H1 (cell line): Measurements from ENCODE around the gene MYLK. TPM values are rescaled to one million over a fixed set of nuclear protein-coding genes. Genes with fewer than 3 reads are reported as not detected.

ENCODE experiments used
- CTCF ChIA-PET: fragments of 300-600 bp; sonication (Branson Sonifier 250); formaldehyde crosslinking; loops from one replicate; lab custom pipeline; 2021; ENCODE audit not compliant: partially characterized antibody; lab: Charles Lee
- POLR2A ChIA-PET: fragments of 300-600 bp; sonication (Branson Sonifier 250); formaldehyde crosslinking; loops from one replicate; lab custom pipeline; 2021; ENCODE audit warnings: inconsistent platforms; ENCODE audit not compliant: partially characterized antibody; lab: Charles Lee
- DNase-seq, 2 experiments: peaks; one replicate each; pipeline versions ENCODE4 v3.0.0 to v3.0.0-alpha.2; 2010 to 2022; ENCODE audit warnings: low spot score in 2 of 2, low read depth in 1 of 2, mixed read lengths in 1 of 2
- FAIRE-seq: peaks from 2 replicates; lab custom pipeline; 2011; peaks lifted over from hg19 to GRCh38; lab: Jason Lieb, UNC
- H2AFZ ChIP-seq: 2 replicates; pipeline ENCODE4 v1.8.1; 2012; ENCODE audit warnings: low read length, inconsistent platforms
- H2AK5ac ChIP-seq: 2 replicates; pipeline ENCODE4 v1.6.1; 2013; ENCODE audit warnings: low read depth, low read length
- H2BK120ac ChIP-seq: replicated peaks from 2 replicates; pipeline ENCODE3; 2013; ENCODE audit warnings: low read depth, low read length, inconsistent platforms
- H2BK12ac ChIP-seq: 2 replicates; pipeline ENCODE4 v1.6.1; 2013; ENCODE audit warnings: low read depth, low read length
- H2BK15ac ChIP-seq: 2 replicates; pipeline ENCODE4 v1.6.1; 2013; ENCODE audit warnings: low read length
- H2BK20ac ChIP-seq: 2 replicates; pipeline ENCODE4 v1.6.1; 2013; ENCODE audit warnings: low read length
- H2BK5ac ChIP-seq: 2 replicates; pipeline ENCODE4 v1.6.1; 2013; ENCODE audit warnings: low read depth, low read length
- H3K14ac ChIP-seq: 2 replicates; pipeline ENCODE4 v1.6.1; 2013; ENCODE audit warnings: inconsistent platforms; ENCODE audit not compliant: insufficient read length
- H3K18ac ChIP-seq: 2 replicates; pipeline ENCODE4 v1.6.1; 2013; ENCODE audit warnings: low read length; ENCODE audit errors: extremely low read depth
- H3K23ac ChIP-seq: 2 replicates; pipeline ENCODE4 v1.6.1; 2013; ENCODE audit warnings: inconsistent platforms; ENCODE audit not compliant: insufficient read length
- H3K23me2 ChIP-seq: 2 replicates; pipeline ENCODE4 v1.6.1; 2013; ENCODE audit warnings: low read depth, low read length
- H3K27ac ChIP-seq: 2 replicates; pipeline ENCODE4 v1.6.1; 2011; ENCODE audit warnings: low read depth, low read length, inconsistent platforms
- H3K27me3 ChIP-seq, 4 experiments: replicated peaks in 1 of 4; 1 replicate in 1 of 4; 2 replicates in 3 of 4; pipeline versions ENCODE4 v1.6.1 to v1.8.1; 2011 to 2013; ENCODE audit warnings: low read length in 3 of 4, mild to moderate bottlenecking in 3 of 4, inconsistent platforms in 2 of 4, mixed read lengths in 2 of 4, moderate library complexity in 1 of 4; ENCODE audit not compliant: control insufficient read depth in 3 of 4, insufficient read depth in 3 of 4; ENCODE audit errors: extremely low read depth in 1 of 4
- H3K36me3 ChIP-seq, 4 experiments: 2 replicates each; pipeline versions ENCODE4 v1.6.1 to v1.8.1; 2011 to 2013; ENCODE audit warnings: mild to moderate bottlenecking in 4 of 4, low read length in 3 of 4, moderate library complexity in 2 of 4, control low read depth in 1 of 4, inconsistent platforms in 1 of 4; ENCODE audit not compliant: insufficient read depth in 4 of 4, control insufficient read depth in 2 of 4
- H3K4ac ChIP-seq: replicated peaks from 2 replicates; pipeline ENCODE3; 2013; ENCODE audit warnings: low read length, low read depth, mixed read lengths, inconsistent platforms; ENCODE audit not compliant: insufficient read length
- H3K4me1 ChIP-seq, 4 experiments: replicated peaks in 1 of 4; 1 replicate in 1 of 4; 2 replicates in 3 of 4; pipeline versions ENCODE4 v1.6.1 to v1.8.1; 2011 to 2013; ENCODE audit warnings: low read length in 3 of 4, inconsistent platforms in 2 of 4, mixed read lengths in 1 of 4; ENCODE audit not compliant: insufficient read depth in 4 of 4, control insufficient read depth in 3 of 4
- H3K4me2 ChIP-seq, 2 experiments: 2 replicates each; pipeline versions ENCODE4 v1.6.1 to v1.8.1; 2011 to 2013; ENCODE audit warnings: low read depth in 2 of 2, low read length in 2 of 2, control low read depth in 1 of 2, inconsistent platforms in 1 of 2, mild to moderate bottlenecking in 1 of 2; ENCODE audit not compliant: insufficient read depth in 1 of 2
- H3K4me3 ChIP-seq, 4 experiments: fragments of 200-600, 300-600 bp in 1 of 4; sonication (generic), shearing (Covaris generic), sonication (Bioruptor Twin) in 1 of 4; 2 replicates each; pipeline versions ENCODE4 v1.5.1 to v1.8.1; 2011 to 2016; ENCODE audit warnings: low read length in 4 of 4, low read depth in 3 of 4, control low read depth in 2 of 4, inconsistent platforms in 2 of 4, mild to moderate bottlenecking in 2 of 4, mixed read lengths in 1 of 4, moderate library complexity in 1 of 4; ENCODE audit not compliant: insufficient read depth in 2 of 4; ENCODE audit errors: extremely low read depth in 1 of 4
- H3K56ac ChIP-seq: replicated peaks from 2 replicates; pipeline ENCODE3; 2013; ENCODE audit warnings: low read depth, mild to moderate bottlenecking, mixed read lengths, low read length, inconsistent platforms; ENCODE audit not compliant: insufficient read length
- H3K79me1 ChIP-seq: 2 replicates; pipeline ENCODE4 v1.6.1; 2013; ENCODE audit warnings: low read depth, low read length, control low read depth
- H3K79me2 ChIP-seq, 2 experiments: 2 replicates each; pipeline versions ENCODE4 v1.6.1 to v1.8.1; 2012 to 2013; ENCODE audit warnings: low read length in 2 of 2, mild to moderate bottlenecking in 2 of 2, inconsistent platforms in 1 of 2; ENCODE audit not compliant: insufficient read depth in 2 of 2, control insufficient read depth in 1 of 2
- H3K9ac ChIP-seq, 4 experiments: replicated peaks in 1 of 4; 1 replicate in 1 of 4; 2 replicates in 3 of 4; pipeline versions ENCODE4 v1.6.1 to v1.8.1; 2011 to 2013; ENCODE audit warnings: low read depth in 3 of 4, low read length in 3 of 4, control low read depth in 2 of 4, mild to moderate bottlenecking in 2 of 4, moderate library complexity in 2 of 4, inconsistent platforms in 1 of 4; ENCODE audit errors: extremely low read depth in 1 of 4
- H3K9me3 ChIP-seq, 2 experiments: 2 replicates each; pipeline versions ENCODE4 v1.6.1 to v1.8.1; 2012 to 2013; ENCODE audit warnings: mild to moderate bottlenecking in 2 of 2, moderate library complexity in 2 of 2, control low read depth in 1 of 2, inconsistent platforms in 1 of 2, low read depth in 1 of 2, low read length in 1 of 2, mixed read lengths in 1 of 2; ENCODE audit not compliant: insufficient read depth in 2 of 2
- H4K20me1 ChIP-seq, 2 experiments: replicated peaks in 1 of 2; 2 replicates each; pipeline versions ENCODE3 to v1.8.1; 2011 to 2013; ENCODE audit warnings: inconsistent platforms in 2 of 2, low read length in 2 of 2, mild to moderate bottlenecking in 1 of 2; ENCODE audit not compliant: insufficient read depth in 2 of 2, control insufficient read depth in 1 of 2
- H4K5ac ChIP-seq: 2 replicates; pipeline ENCODE4 v1.6.1; 2013; ENCODE audit warnings: low read length, low read depth, mixed read lengths, inconsistent platforms; ENCODE audit not compliant: insufficient read length
- H4K8ac ChIP-seq: 2 replicates; pipeline ENCODE4 v1.8.0; 2013; ENCODE audit warnings: mild to moderate bottlenecking, moderate library complexity, low read length, inconsistent platforms; ENCODE audit not compliant: insufficient read depth; ENCODE audit errors: extremely low read depth
- H4K91ac ChIP-seq: replicated peaks from 2 replicates; pipeline ENCODE3; 2013; ENCODE audit warnings: low read length, mixed read lengths, inconsistent platforms; ENCODE audit not compliant: insufficient read length
- ASH2L ChIP-seq: fragments of 200-600, 300-600 bp; sonication (generic); IDR thresholded peaks from one replicate; pipeline ENCODE4 v1.7.1; 2017; ENCODE audit warnings: low read length
- ATF3 ChIP-seq: IDR thresholded peaks from 2 replicates; pipeline ENCODE4 v1.6.1; 2011; ENCODE audit warnings: low read depth, mild to moderate bottlenecking, low read length; ENCODE audit not compliant: insufficient read depth
- CHD1 ChIP-seq: IDR thresholded peaks from 2 replicates; pipeline ENCODE4 v1.6.1; 2012; ENCODE audit warnings: low read depth, low read length, improper control_type of control experiment
- EP300 ChIP-seq, 2 experiments: IDR thresholded peaks; 1 replicate in 1 of 2; 2 replicates in 1 of 2; pipeline ENCODE4 v1.6.1; 2011 to 2012; ENCODE audit warnings: low read depth in 2 of 2, low read length in 2 of 2, mild to moderate bottlenecking in 2 of 2, borderline replicate concordance in 1 of 2, inconsistent platforms in 1 of 2, moderate library complexity in 1 of 2
- GTF2F1 ChIP-seq: IDR thresholded peaks from 2 replicates; pipeline ENCODE4 v1.6.1; 2012; ENCODE audit warnings: low read depth, low read length, improper control_type of control experiment, borderline replicate concordance
- MAX ChIP-seq: IDR thresholded peaks from 2 replicates; pipeline ENCODE4 v1.6.1; 2012; ENCODE audit warnings: inconsistent platforms
- NANOG ChIP-seq: IDR thresholded peaks from 2 replicates; pipeline ENCODE4 v1.6.1; 2011; ENCODE audit warnings: low read length, low read depth, mild to moderate bottlenecking, inconsistent platforms; ENCODE audit not compliant: insufficient read depth, poor library complexity, severe bottlenecking
- POLR2A ChIP-seq, 2 experiments: IDR thresholded peaks; 1 replicate in 1 of 2; 2 replicates in 1 of 2; pipeline ENCODE4 v1.6.1; 2011; ENCODE audit warnings: low read depth in 2 of 2, low read length in 2 of 2, mild to moderate bottlenecking in 2 of 2; ENCODE audit errors: control extremely low read depth in 1 of 2
- RXRA ChIP-seq: IDR thresholded peaks from 2 replicates; pipeline ENCODE4 v1.6.1; 2011; ENCODE audit warnings: low read depth, mild to moderate bottlenecking, low read length, moderate library complexity; ENCODE audit not compliant: insufficient read depth
- SIN3A ChIP-seq, 2 experiments: IDR thresholded peaks in 1 of 2; conservative IDR thresholded peaks in 1 of 2; 2 replicates each; pipeline ENCODE4 v1.6.1; 2011 to 2012; ENCODE audit warnings: low read length in 2 of 2, improper control_type of control experiment in 1 of 2, low read depth in 1 of 2, mild to moderate bottlenecking in 1 of 2
- SP4 ChIP-seq: IDR thresholded peaks from 2 replicates; pipeline ENCODE4 v1.6.1; 2012; ENCODE audit warnings: low read length, inconsistent platforms
- TAF1 ChIP-seq: IDR thresholded peaks from 2 replicates; pipeline ENCODE4 v1.6.1; 2011; ENCODE audit warnings: mild to moderate bottlenecking, low read depth, low read length
- TEAD4 ChIP-seq: IDR thresholded peaks from 2 replicates; pipeline ENCODE4 v1.6.1; 2012; ENCODE audit warnings: low read depth, low read length, inconsistent platforms, mixed read lengths
- YY1 ChIP-seq: IDR thresholded peaks from 2 replicates; pipeline ENCODE4 v1.6.1; 2011; ENCODE audit warnings: low read depth, mild to moderate bottlenecking, low read length
- WGBS, 2 experiments: shearing (Covaris generic) in 1 of 2; methylation state at CpG; one replicate each; pipeline versions ENCODE4 v1.1.6 to v1.1.7; 2013 to 2015; ENCODE audit warnings: low lambda C conversion rate in 2 of 2, mixed read lengths in 2 of 2, inconsistent platforms in 1 of 2, low coverage in 1 of 2, missing lambda C conversion rate in 1 of 2; ENCODE audit not compliant: insufficient replicate concordance in 2 of 2, insufficient coverage in 1 of 2, insufficient read length in 1 of 2; ENCODE audit errors: extremely low coverage in 1 of 2, missing lambda C conversion rate in 1 of 2; 5-methylcytosine and 5-hydroxymethylcytosine counted together
- polyA plus RNA-seq, 7 experiments: library from polyadenylated mRNA; depleted of rRNA in 3 of 7; stranded (reverse) in 5 of 7; unstranded in 2 of 7; fragments of >200 nt in 5 of 7; fragments of 200-250 nt in 2 of 7; gene quantifications; 1 replicate in 5 of 7; 2 replicates in 1 of 7; 4 replicates in 1 of 7; pipeline versions ENCODE4 v1.2.1 to v1.2.3, GENCODE V29; 2011 to 2013; ENCODE audit warnings: missing spikeins in 2 of 7, mixed read lengths in 2 of 7
- total RNA-seq: library from RNA; stranded (reverse); fragmentation: NEBNext Ultra II Directional; extraction: Animal tissue kit (Norgen Biotek cat#: 25700); gene quantifications from 2 replicates; pipeline ENCODE4 v1.2.1, GENCODE V29; 2021

MYLK gene
- total and polyA plus RNA-seq, 2 of the 8 experiments (the other 6 are each of a cell fraction or from before 2014, with no cell fraction given), result 11.6 to 21.3 TPM

GRCh38 chr3:123782488-123782887 lies 101.6 kb downstream of the MYLK start:
- H3K79me2 ChIP-seq, result no peaks in the 10 kb centered on the region
- no peak overlapping the region for H3K56ac ChIP-seq
- no peak overlapping the region for H3K14ac ChIP-seq
- CTCF ChIA-PET, result interaction anchor here (0.6 kb wide), 1 partner anchor 95 kb away, joined by 4 read pairs; no protein-coding TSS in a partner anchor
- no peak for DNase-seq
- H2BK20ac ChIP-seq, result no peak overlapping the region
- 91% methylated on average over 4 of the region's 4 CpGs; no CpG with 5 or more reads in 1 of the 2 experiments for WGBS, 2 experiments
- no peaks in the 10 kb centered on the region for H4K20me1 ChIP-seq
- no peak overlapping the region for H3K9ac ChIP-seq
- no peaks in the 10 kb centered on the region for H3K9me3 ChIP-seq
- no peak overlapping the region for H3K4ac ChIP-seq
- no peak overlapping the region for H3K23ac ChIP-seq
- H2BK12ac ChIP-seq, result no peak overlapping the region
- FAIRE-seq, result no peak
- H3K23me2 ChIP-seq, result no peaks in the 10 kb centered on the region
- no peaks in the 10 kb centered on the region for H3K36me3 ChIP-seq
- H4K5ac ChIP-seq, result no peak overlapping the region
- H4K8ac ChIP-seq, result no peak overlapping the region
- H2BK15ac ChIP-seq, result no peak overlapping the region
- H3K4me1 ChIP-seq, result no peaks in the 10 kb centered on the region
- H2AFZ ChIP-seq, result no peak overlapping the region
- H2BK5ac ChIP-seq, result no peak overlapping the region
- H2BK120ac ChIP-seq, result no peak overlapping the region
- no peak overlapping the region for H2AK5ac ChIP-seq
- H3K4me2 ChIP-seq, result no peak overlapping the region
- H4K91ac ChIP-seq, result no peak overlapping the region
- no peaks in the 10 kb centered on the region; the same call in 1 of the 2 replicates for H3K79me1 ChIP-seq
- POLR2A ChIA-PET, result no interaction called here
- no peak overlapping the region for H3K18ac ChIP-seq
- no peak overlapping the region for H3K27ac ChIP-seq
- no peaks in the 10 kb centered on the region for H3K27me3 ChIP-seq
- H3K4me3 ChIP-seq, result no peak overlapping the region
- no peak for TF ChIP-seq GTF2F1
- no peak for TF ChIP-seq RXRA
- no peak for TF ChIP-seq ATF3
- no peak for TF ChIP-seq MAX
- TF ChIP-seq YY1, result no peak
- TF ChIP-seq SIN3A (conservative IDR thresholded peaks at IDR 0.05 in 1 of 2, IDR thresholded peaks at IDR 0.05 in 1 of 2; ENCODE audit: low read depth in 1 of 2, low read length in 2 of 2), result no peak
- TF ChIP-seq TEAD4, result no peak
- no peak for TF ChIP-seq EP300 (IDR thresholded peaks at IDR 0.05; ENCODE audit: borderline replicate concordance in 1 of 2, low read depth in 2 of 2, low read length in 2 of 2)
- no peak for TF ChIP-seq NANOG
- TF ChIP-seq POLR2A (IDR thresholded peaks at IDR 0.05; ENCODE audit: control extremely low read depth in 1 of 2, low read depth in 2 of 2, low read length in 2 of 2), result no peak
- no peak for TF ChIP-seq ASH2L
- no peak for TF ChIP-seq SP4
- TF ChIP-seq TAF1, result no peak
- no peak for TF ChIP-seq CHD1
